Measurements from ENCODE around the gene MUCL3. TPM values are rescaled to one million over a fixed set of nuclear protein-coding genes. Genes with fewer than 3 reads are reported as not detected.
"Not testable (repeated sequence)": the region's sequence is repeated elsewhere in the genome, so short reads cannot be mapped to it uniquely, and the experiment has no call there.

MUCL3 gene
- total RNA-seq, 1 donor from 2014 or later = not detected

DNA sequence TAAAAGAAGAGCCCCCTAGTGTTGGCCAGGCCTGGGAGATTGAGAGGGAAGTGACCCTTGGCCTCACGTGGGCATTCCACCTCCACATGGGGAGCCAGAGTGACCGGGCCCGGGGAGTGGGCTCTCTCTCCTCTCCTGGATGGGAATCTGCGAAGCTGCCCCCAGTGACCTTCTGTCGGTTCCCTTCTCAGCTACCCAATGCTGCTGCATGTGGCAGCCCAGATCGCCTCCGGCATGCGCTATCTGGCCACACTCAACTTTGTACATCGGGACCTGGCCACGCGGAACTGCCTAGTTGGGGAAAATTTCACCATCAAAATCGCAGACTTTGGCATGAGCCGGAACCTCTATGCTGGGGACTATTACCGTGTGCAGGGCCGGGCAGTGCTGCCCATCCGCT is 42.9 kb upstream of the MUCL3 start:
- peaks cover 6% of the 10 kb centered on the region for H3K36me3 Mint-ChIP-seq (ENCODE audit: unreplicated experiment)
- H3K4me3 Mint-ChIP-seq (ENCODE audit: unreplicated experiment) = no peak overlapping the region
- TF ChIP-seq, protein P1, sequence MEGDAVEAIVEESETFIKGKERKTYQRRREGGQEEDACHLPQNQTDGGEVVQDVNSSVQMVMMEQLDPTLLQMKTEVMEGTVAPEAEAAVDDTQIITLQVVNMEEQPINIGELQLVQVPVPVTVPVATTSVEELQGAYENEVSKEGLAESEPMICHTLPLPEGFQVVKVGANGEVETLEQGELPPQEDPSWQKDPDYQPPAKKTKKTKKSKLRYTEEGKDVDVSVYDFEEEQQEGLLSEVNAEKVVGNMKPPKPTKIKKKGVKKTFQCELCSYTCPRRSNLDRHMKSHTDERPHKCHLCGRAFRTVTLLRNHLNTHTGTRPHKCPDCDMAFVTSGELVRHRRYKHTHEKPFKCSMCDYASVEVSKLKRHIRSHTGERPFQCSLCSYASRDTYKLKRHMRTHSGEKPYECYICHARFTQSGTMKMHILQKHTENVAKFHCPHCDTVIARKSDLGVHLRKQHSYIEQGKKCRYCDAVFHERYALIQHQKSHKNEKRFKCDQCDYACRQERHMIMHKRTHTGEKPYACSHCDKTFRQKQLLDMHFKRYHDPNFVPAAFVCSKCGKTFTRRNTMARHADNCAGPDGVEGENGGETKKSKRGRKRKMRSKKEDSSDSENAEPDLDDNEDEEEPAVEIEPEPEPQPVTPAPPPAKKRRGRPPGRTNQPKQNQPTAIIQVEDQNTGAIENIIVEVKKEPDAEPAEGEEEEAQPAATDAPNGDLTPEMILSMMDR (IDR thresholded peaks at IDR 0.05; ENCODE audit: partially characterized antibody, unreplicated experiment) = no peak
- H3K9me3 Mint-ChIP-seq (ENCODE audit: unreplicated experiment) = peaks cover 5% of the 10 kb centered on the region
- no peak for DNase-seq
- H3K27ac Mint-ChIP-seq (ENCODE audit: unreplicated experiment) = no peak overlapping the region
- H3K27me3 Mint-ChIP-seq (ENCODE audit: unreplicated experiment) = peaks cover 7% of the 10 kb centered on the region
- peaks cover 8% of the 10 kb centered on the region for H3K4me1 Mint-ChIP-seq (ENCODE audit: low read depth, unreplicated experiment)

- no peak overlapping the region for H3K27ac Mint-ChIP-seq (ENCODE audit: unreplicated experiment)
- H3K4me3 Mint-ChIP-seq (ENCODE audit: unreplicated experiment) = no peak overlapping the region
- DNase-seq = no peak
- peaks cover 6% of the 10 kb centered on the region for H3K36me3 Mint-ChIP-seq (ENCODE audit: unreplicated experiment)
- TF ChIP-seq, protein P1 (IDR thresholded peaks at IDR 0.05; ENCODE audit: partially characterized antibody, unreplicated experiment) = no peak
- peaks cover 7% of the 10 kb centered on the region for H3K27me3 Mint-ChIP-seq (ENCODE audit: unreplicated experiment)
- peaks cover 5% of the 10 kb centered on the region for H3K9me3 Mint-ChIP-seq (ENCODE audit: unreplicated experiment)
- peaks cover 8% of the 10 kb centered on the region for H3K4me1 Mint-ChIP-seq (ENCODE audit: low read depth, unreplicated experiment)
These were observed 41.9 kb upstream of the MUCL3 start for GRCh38 chr6:30898750-30899360.

- DNase-seq = no peak
- TF ChIP-seq, protein P1 (IDR thresholded peaks at IDR 0.05; ENCODE audit: partially characterized antibody, unreplicated experiment) = no peak
- H3K27ac Mint-ChIP-seq (ENCODE audit: unreplicated experiment) = no peak overlapping the region
- H3K27me3 Mint-ChIP-seq (ENCODE audit: unreplicated experiment) = peaks cover 2% of the 10 kb centered on the region
- H3K9me3 Mint-ChIP-seq (ENCODE audit: unreplicated experiment) = no peaks in the 10 kb centered on the region
- H3K36me3 Mint-ChIP-seq (ENCODE audit: unreplicated experiment) = no peaks in the 10 kb centered on the region
- H3K4me3 Mint-ChIP-seq (ENCODE audit: unreplicated experiment) = no peak overlapping the region
- H3K4me1 Mint-ChIP-seq (ENCODE audit: low read depth, unreplicated experiment) = no peaks in the 10 kb centered on the region
These were observed 39.8 kb upstream of the MUCL3 start for GRCh38 chr6:30900863-30901417.

DNA sequence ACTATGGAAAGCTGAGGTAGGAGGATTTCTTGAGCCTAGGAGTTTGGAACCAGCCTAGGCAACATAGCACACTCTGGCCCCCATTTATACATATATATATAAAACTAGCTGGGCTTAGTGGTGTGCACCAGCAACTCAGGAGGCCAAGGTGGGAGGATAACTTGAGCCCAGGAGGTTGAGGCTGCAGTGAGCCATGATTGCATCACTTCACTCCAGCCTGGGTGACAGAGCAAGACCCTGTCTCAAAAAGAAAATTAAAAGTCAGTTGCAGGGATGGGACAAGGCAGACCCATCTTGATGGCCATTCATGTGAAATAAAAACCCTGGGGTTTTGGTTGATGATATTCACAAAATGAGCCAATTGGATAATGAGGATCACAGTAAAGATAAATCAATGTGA is 39.3 kb upstream of the MUCL3 start:
- Mint-ChIP-seq H3K9me3 (ENCODE audit: unreplicated experiment) (no peaks in the 10 kb centered on the region), H3K27me3 (ENCODE audit: unreplicated experiment) (peaks cover 2% of the 10 kb centered on the region), H3K36me3 (ENCODE audit: unreplicated experiment) (no peaks in the 10 kb centered on the region), H3K4me1 (ENCODE audit: low read depth, unreplicated experiment) (no peaks in the 10 kb centered on the region), H3K27ac (ENCODE audit: unreplicated experiment) (no peak overlapping the region), H3K4me3 (ENCODE audit: unreplicated experiment) (no peak overlapping the region)
- DNase-seq = no peak
- TF ChIP-seq, protein P1 (IDR thresholded peaks at IDR 0.05; ENCODE audit: partially characterized antibody, unreplicated experiment) = no peak

DNA sequence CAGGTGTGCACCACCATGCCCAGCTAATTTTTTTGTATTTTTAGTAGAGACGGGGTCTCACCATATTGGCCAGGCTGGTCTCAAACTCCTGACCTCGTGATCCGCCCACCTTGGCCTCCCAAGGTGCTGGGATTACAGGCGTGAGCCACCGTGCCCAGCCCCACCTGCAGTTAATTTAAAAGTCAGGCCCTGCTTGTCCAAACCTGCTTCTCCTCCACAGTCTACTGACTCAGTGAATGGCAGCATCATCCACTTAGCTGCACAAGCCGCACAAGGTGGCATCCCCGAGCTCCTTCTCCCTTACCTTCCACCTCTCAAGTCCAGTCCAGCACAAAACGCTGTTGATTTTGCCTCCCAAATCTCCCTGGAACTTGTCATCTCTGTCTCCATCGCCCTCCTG is 38.6 kb upstream of the MUCL3 start:
- not testable (repeated sequence) for H3K4me3 Mint-ChIP-seq (ENCODE audit: unreplicated experiment); H3K9me3 Mint-ChIP-seq (ENCODE audit: unreplicated experiment); H3K36me3 Mint-ChIP-seq (ENCODE audit: unreplicated experiment); H3K4me1 Mint-ChIP-seq (ENCODE audit: low read depth, unreplicated experiment); DNase-seq; H3K27ac Mint-ChIP-seq (ENCODE audit: unreplicated experiment); H3K27me3 Mint-ChIP-seq (ENCODE audit: unreplicated experiment)
